Liver (tissue), 9 donors: ENCODE measurements around the gene THUMPD1. TPM values are rescaled to one million over a fixed set of nuclear protein-coding genes. Genes with fewer than 3 reads are reported as not detected.

ENCODE experiments used
- DNase-seq: peaks from one replicate; pipeline ENCODE4 v3.0.0-alpha.2; 2017; ENCODE audit warnings: low spot score
- H3K27ac ChIP-seq, 2 donors: one replicate each; pipeline ENCODE4 v1.7.0; 2013; ENCODE audit warnings: inconsistent platforms in 2 of 2, low read length in 2 of 2, control low read depth in 1 of 2, low read depth in 1 of 2, mild to moderate bottlenecking in 1 of 2
- H3K27me3 ChIP-seq, 4 donors: one replicate each; pipeline versions ENCODE4 v1.6.1 to v1.7.0; 2013; ENCODE audit warnings: low read length in 3 of 4, inconsistent platforms in 1 of 4, mild to moderate bottlenecking in 1 of 4, moderate library complexity in 1 of 4; ENCODE audit not compliant: control insufficient read depth in 4 of 4, insufficient read depth in 4 of 4
- H3K36me3 ChIP-seq, 4 donors: one replicate each; pipeline versions ENCODE4 v1.6.1 to v1.7.0; 2013; ENCODE audit warnings: low read length in 3 of 4, mild to moderate bottlenecking in 3 of 4, low read depth in 1 of 4, moderate library complexity in 1 of 4; ENCODE audit not compliant: control insufficient read depth in 4 of 4, insufficient read depth in 3 of 4
- H3K4me1 ChIP-seq, 4 donors: one replicate each; pipeline versions ENCODE4 v1.6.1 to v1.7.0; 2013; ENCODE audit warnings: low read length in 3 of 4, mild to moderate bottlenecking in 3 of 4, moderate library complexity in 1 of 4; ENCODE audit not compliant: control insufficient read depth in 4 of 4, insufficient read depth in 4 of 4
- H3K4me3 ChIP-seq, 3 donors: one replicate each; pipeline versions ENCODE4 v1.6.1 to v1.7.0; 2013; ENCODE audit warnings: low read length in 3 of 3, control low read depth in 1 of 3, low read depth in 1 of 3, mild to moderate bottlenecking in 1 of 3
- H3K9ac ChIP-seq, 2 donors: one replicate each; pipeline ENCODE4 v1.7.0; 2013; ENCODE audit warnings: low read length in 2 of 2, mild to moderate bottlenecking in 2 of 2, moderate library complexity in 2 of 2, control low read depth in 1 of 2, low read depth in 1 of 2
- H3K9me3 ChIP-seq, 4 donors: one replicate each; pipeline versions ENCODE4 v1.6.1 to v1.7.0; 2013; ENCODE audit warnings: low read length in 3 of 4; ENCODE audit not compliant: control insufficient read depth in 4 of 4
- FOXA1 ChIP-seq: IDR thresholded peaks from 2 replicates; pipeline ENCODE4 v1.6.1; 2016; ENCODE audit warnings: antibody characterized with exemption
- GABPA ChIP-seq, 2 donors: IDR thresholded peaks in 1 of 2; conservative IDR thresholded peaks in 1 of 2; 2 replicates each; pipeline ENCODE4 v1.6.1; 2016; ENCODE audit warnings: antibody characterized with exemption in 2 of 2, mild to moderate bottlenecking in 1 of 2, moderate library complexity in 1 of 2
- HNF4A ChIP-seq, 2 donors: conservative IDR thresholded peaks; 2 replicates each; pipeline ENCODE4 v1.6.1; 2016; ENCODE audit warnings: antibody characterized with exemption in 2 of 2, mild to moderate bottlenecking in 2 of 2
- HNF4G ChIP-seq: IDR thresholded peaks from 2 replicates; pipeline ENCODE4 v1.6.1; 2016; ENCODE audit warnings: antibody characterized with exemption
- JUND ChIP-seq, 2 donors: IDR thresholded peaks; 2 replicates each; pipeline ENCODE4 v1.6.1; 2016; ENCODE audit warnings: antibody characterized with exemption in 2 of 2
- NR2F2 ChIP-seq: IDR thresholded peaks from 2 replicates; pipeline ENCODE4 v1.6.1; 2016; ENCODE audit warnings: antibody characterized with exemption
- RAD21 ChIP-seq, 2 donors: IDR thresholded peaks; 2 replicates each; pipeline ENCODE4 v1.6.1; 2016; ENCODE audit warnings: antibody characterized with exemption in 2 of 2, mild to moderate bottlenecking in 2 of 2
- SP1 ChIP-seq: IDR thresholded peaks from 2 replicates; pipeline ENCODE4 v1.6.1; 2018; ENCODE audit warnings: antibody characterized with exemption, mild to moderate bottlenecking
- TAF1 ChIP-seq: conservative IDR thresholded peaks from 2 replicates; pipeline ENCODE4 v1.6.1; 2016; ENCODE audit warnings: antibody characterized with exemption, mild to moderate bottlenecking
- YY1 ChIP-seq: IDR thresholded peaks from 2 replicates; pipeline ENCODE4 v1.6.1; 2016; ENCODE audit warnings: antibody characterized with exemption, mild to moderate bottlenecking
- WGBS: extraction: QIAGEN DNeasy Blood & Tissue Kit; methylation state at CpG from one replicate; pipeline ENCODE4 v1.1.7; 2013; 5-methylcytosine and 5-hydroxymethylcytosine counted together
- polyA plus RNA-seq, 2 donors: library from polyadenylated mRNA; stranded (reverse) in 1 of 2; unstranded in 1 of 2; fragments of 200-250 nt in 1 of 2; fragments of >200 nt in 1 of 2; fragmentation: Nextera tagmentation in 1 of 2; extraction: Ambion mirVana in 1 of 2; gene quantifications; one replicate each; pipeline versions ENCODE4 v1.2.1 to v1.2.3, GENCODE V29; 2013 to 2015
- total RNA-seq, 2 donors: library from RNA; depleted of rRNA; stranded (reverse); fragments of >200 nt; gene quantifications; one replicate each; pipeline ENCODE4 v1.2.3, GENCODE V29; 2014
- TF ChIP-seq, protein P1 (sequence below): IDR thresholded peaks from 2 replicates; pipeline ENCODE4 v1.6.1; 2016; ENCODE audit warnings: antibody characterized with exemption
- TF ChIP-seq, protein P2 (sequence below): IDR thresholded peaks from 2 replicates; pipeline ENCODE4 v1.6.1; 2016; ENCODE audit warnings: antibody characterized with exemption, mild to moderate bottlenecking
- TF ChIP-seq, protein P3 (sequence below): IDR thresholded peaks from 2 replicates; pipeline ENCODE4 v1.6.1; 2016; ENCODE audit warnings: antibody characterized with exemption
- donor health status: healthy.
- donor health status: healthy.
- donor health status: healthy.
- donor health status: healthy.
- donor health status: healthy.

The THUMPD1 gene
- total and polyA plus RNA-seq, 4 donors, result 10.1 to 42.8 (median 26.8) TPM

DNA sequence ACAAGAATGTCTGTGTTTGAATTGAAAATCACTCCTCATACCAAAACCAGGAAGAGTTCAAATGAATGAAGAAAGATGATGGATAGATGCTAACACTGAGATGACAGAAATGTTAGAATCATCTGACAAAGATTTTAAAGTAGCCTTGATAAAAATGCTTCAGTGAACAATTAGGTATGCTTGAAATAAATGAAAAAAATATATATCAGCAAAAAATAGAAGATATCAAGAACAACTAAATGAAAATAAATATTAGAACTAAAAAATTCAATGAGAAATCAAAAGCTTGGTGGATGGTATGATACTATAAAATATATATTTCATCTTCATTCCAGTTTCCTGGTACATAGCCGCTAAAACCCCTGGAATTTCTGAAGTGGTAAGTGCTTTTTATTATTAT lies 13.6 kb upstream of the THUMPD1 start:
- 95% methylated on average over 1 of the region's 1 CpG for WGBS
- H3K4me3 ChIP-seq, result no peak overlapping the region
- no peaks in the 10 kb centered on the region for H3K4me1 ChIP-seq
- no peak overlapping the region for H3K27ac ChIP-seq
- H3K9ac ChIP-seq, result no peak overlapping the region
- no peak for TF ChIP-seq TAF1
- TF ChIP-seq, protein P1, sequence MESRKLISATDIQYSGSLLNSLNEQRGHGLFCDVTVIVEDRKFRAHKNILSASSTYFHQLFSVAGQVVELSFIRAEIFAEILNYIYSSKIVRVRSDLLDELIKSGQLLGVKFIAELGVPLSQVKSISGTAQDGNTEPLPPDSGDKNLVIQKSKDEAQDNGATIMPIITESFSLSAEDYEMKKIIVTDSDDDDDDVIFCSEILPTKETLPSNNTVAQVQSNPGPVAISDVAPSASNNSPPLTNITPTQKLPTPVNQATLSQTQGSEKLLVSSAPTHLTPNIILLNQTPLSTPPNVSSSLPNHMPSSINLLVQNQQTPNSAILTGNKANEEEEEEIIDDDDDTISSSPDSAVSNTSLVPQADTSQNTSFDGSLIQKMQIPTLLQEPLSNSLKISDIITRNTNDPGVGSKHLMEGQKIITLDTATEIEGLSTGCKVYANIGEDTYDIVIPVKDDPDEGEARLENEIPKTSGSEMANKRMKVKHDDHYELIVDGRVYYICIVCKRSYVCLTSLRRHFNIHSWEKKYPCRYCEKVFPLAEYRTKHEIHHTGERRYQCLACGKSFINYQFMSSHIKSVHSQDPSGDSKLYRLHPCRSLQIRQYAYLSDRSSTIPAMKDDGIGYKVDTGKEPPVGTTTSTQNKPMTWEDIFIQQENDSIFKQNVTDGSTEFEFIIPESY, result no peak
- TF ChIP-seq YY1, result no peak
- no peak for TF ChIP-seq JUND (IDR thresholded peaks at IDR 0.05)
- TF ChIP-seq SP1, result no peak
- no peak for TF ChIP-seq RAD21 (IDR thresholded peaks at IDR 0.05)
- TF ChIP-seq, protein P2, sequence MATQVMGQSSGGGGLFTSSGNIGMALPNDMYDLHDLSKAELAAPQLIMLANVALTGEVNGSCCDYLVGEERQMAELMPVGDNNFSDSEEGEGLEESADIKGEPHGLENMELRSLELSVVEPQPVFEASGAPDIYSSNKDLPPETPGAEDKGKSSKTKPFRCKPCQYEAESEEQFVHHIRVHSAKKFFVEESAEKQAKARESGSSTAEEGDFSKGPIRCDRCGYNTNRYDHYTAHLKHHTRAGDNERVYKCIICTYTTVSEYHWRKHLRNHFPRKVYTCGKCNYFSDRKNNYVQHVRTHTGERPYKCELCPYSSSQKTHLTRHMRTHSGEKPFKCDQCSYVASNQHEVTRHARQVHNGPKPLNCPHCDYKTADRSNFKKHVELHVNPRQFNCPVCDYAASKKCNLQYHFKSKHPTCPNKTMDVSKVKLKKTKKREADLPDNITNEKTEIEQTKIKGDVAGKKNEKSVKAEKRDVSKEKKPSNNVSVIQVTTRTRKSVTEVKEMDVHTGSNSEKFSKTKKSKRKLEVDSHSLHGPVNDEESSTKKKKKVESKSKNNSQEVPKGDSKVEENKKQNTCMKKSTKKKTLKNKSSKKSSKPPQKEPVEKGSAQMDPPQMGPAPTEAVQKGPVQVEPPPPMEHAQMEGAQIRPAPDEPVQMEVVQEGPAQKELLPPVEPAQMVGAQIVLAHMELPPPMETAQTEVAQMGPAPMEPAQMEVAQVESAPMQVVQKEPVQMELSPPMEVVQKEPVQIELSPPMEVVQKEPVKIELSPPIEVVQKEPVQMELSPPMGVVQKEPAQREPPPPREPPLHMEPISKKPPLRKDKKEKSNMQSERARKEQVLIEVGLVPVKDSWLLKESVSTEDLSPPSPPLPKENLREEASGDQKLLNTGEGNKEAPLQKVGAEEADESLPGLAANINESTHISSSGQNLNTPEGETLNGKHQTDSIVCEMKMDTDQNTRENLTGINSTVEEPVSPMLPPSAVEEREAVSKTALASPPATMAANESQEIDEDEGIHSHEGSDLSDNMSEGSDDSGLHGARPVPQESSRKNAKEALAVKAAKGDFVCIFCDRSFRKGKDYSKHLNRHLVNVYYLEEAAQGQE, result no peak
- no peak for TF ChIP-seq FOXA1
- no peak for TF ChIP-seq HNF4A (conservative IDR thresholded peaks at IDR 0.05)
- TF ChIP-seq GABPA (IDR thresholded peaks at IDR 0.05 in 1 of 2, conservative IDR thresholded peaks at IDR 0.05 in 1 of 2), result no peak
- no peak for TF ChIP-seq HNF4G
- no peaks in the 10 kb centered on the region for H3K27me3 ChIP-seq
- H3K36me3 ChIP-seq, result no peaks in the 10 kb centered on the region
- H3K9me3 ChIP-seq, result no peaks in the 10 kb centered on the region
- no peak for DNase-seq

DNA sequence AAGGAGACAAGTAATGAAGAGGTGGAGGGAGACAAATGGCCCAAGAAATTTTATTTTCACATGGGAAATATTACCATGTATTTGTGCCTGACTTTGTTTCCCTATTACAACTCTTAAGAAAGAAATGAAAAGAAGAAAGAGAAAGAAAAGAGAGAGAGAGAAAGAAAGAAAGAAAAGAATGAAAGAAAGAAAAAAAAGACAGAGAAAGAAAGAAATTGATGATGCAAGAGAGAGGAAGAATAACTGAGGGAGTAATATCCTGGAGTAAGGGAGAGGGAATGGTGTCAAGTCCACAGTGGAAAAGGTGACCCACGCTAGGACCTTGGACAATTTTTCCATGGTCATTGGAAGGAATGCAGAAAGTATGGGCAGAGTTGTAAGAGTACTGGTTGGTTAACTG lies 12.1 kb upstream of the THUMPD1 start:
- H3K27ac ChIP-seq, result no peak overlapping the region
- H3K27me3 ChIP-seq, result no peaks in the 10 kb centered on the region
- no peaks in the 10 kb centered on the region for H3K36me3 ChIP-seq
- DNase-seq, result no peak
- H3K9me3 ChIP-seq, result no peaks in the 10 kb centered on the region
- 92% methylated on average over 1 of the region's 1 CpG for WGBS
- H3K4me1 ChIP-seq, result no peaks in the 10 kb centered on the region
- TF ChIP-seq RAD21 (IDR thresholded peaks at IDR 0.05) (no peak), NR2F2 (no peak), HNF4G (no peak), GABPA (IDR thresholded peaks at IDR 0.05 in 1 of 2, conservative IDR thresholded peaks at IDR 0.05 in 1 of 2) (no peak)
- TF ChIP-seq, protein P3, sequence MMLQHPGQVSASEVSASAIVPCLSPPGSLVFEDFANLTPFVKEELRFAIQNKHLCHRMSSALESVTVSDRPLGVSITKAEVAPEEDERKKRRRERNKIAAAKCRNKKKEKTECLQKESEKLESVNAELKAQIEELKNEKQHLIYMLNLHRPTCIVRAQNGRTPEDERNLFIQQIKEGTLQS, result no peak
- TF ChIP-seq, protein P1, result no peak
- no peak overlapping the region for H3K9ac ChIP-seq
- no peak overlapping the region for H3K4me3 ChIP-seq
